HG02588 (cell line): ENCODE results near the gene NARF.
A peak's percentile ranks its signal among the peaks of the same experiment; 100 is the strongest.
"Not testable (repeated sequence)": the region's sequence is repeated elsewhere in the genome, so short reads cannot be mapped to it uniquely, and the experiment has no call there.

Experiments
- ATAC-seq: cut with Tn5 transposase; IDR thresholded peaks from one replicate; pipeline ENCODE4 v1.9.1; 2021; ENCODE audit warnings: mild to moderate bottlenecking, moderate library complexity; ENCODE audit not compliant: unreplicated experiment

Gene NARF

GRCh38 chr17:82496529-82497434, 38.2 kb downstream of the NARF start:
- peak; percentile 48 for ATAC-seq

GRCh38 chr17:82497483-82498405, 39.2 kb downstream of the NARF start:
- no peak for ATAC-seq

GRCh38 chr17:82502207-82502606, 43.7 kb downstream of the NARF start:
- no peak for ATAC-seq

DNA sequence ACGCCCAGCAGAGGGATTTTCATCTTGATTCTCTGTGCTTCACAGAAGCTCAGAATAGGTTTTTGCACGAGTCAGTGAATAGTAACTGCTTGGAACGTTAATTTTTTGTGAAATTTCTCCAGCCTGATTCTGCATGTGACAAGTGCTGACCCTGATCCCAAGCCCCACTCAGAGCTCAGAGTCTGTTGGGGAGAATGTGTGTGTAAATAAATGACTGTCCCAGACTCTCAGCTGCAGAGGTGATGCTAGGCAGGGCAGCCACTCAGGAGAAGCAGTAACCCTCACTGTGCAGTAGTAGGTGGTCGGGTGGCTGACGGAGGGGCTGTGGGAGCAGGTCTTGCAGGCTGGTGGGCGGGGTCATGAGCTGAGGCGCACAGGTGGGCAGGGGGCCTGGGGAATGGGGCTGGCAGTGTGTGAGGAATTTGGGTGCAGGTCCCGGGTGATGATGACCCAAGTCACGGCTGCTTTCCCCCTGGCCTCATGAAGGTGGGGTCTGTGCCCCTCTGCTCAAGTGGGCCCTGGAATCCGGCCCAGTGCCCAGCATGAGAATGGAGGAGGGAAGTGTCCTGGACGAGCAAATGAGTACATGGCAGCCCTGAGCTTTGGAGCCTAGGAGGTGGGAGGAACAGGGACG, 44.7 kb downstream of the NARF start:
- ATAC-seq: no peak

DNA sequence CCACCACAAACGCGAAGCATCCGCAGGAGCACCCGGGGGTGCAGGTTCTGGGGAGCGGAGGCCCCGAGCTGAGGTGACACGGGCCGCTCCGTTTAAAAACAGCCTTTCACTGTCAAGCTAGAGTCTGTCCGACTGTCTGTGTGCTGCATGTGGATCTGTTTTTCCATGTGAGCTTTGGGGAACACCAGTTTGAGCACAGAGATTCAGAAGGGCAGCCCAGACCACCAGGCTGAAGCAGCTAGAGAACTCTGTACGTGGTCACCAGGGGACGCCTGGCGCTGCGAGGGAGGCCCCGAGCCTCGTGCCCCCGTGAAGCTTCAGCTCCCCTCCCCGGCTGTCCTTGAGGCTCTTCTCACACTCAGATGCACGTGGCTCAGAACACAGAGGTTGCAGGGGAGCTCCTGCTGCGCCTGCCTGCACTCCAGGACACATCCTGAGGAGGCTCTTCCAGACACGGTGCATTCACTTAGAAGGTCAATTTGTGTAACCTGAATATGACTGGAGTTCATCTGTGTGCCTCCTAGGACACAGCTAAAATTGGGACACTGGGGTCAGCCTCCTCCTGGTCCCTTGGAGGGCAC, 45.3 kb downstream of the NARF start:
- ATAC-seq: no peak

GRCh38 chr17:82505296-82505695, 46.8 kb downstream of the NARF start:
- ATAC-seq: no peak

DNA sequence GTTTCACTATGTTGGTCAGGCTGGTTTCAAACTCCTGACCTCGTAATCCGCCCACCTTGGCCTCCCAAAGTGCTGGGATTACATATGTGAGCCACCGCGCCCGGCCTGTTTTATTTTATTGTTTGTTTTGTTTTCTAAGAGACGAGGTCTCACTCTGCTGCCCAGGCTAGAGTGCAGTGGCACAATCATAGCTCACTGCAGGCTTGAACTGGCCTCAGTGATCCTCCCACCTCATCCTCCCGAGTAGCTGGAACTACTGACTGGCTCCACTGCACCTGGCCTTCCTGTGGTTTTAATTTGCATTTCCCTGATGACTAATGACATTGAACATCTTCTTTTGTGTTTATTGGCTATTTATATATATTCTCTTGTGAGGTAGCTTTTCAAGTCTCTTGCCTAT, 47.9 kb downstream of the NARF start:
- ATAC-seq: peak; percentile 76

- no peak for ATAC-seq
Measured at GRCh38 chr17:82507631-82508175, 49.2 kb downstream of the NARF start.

GRCh38 chr17:82511642-82512041, 53.1 kb downstream of the NARF start:
- ATAC-seq: not testable (repeated sequence)

- ATAC-seq: not testable (repeated sequence)
Measured at GRCh38 chr17:82513864-82514263, 55.3 kb downstream of the NARF start.

DNA sequence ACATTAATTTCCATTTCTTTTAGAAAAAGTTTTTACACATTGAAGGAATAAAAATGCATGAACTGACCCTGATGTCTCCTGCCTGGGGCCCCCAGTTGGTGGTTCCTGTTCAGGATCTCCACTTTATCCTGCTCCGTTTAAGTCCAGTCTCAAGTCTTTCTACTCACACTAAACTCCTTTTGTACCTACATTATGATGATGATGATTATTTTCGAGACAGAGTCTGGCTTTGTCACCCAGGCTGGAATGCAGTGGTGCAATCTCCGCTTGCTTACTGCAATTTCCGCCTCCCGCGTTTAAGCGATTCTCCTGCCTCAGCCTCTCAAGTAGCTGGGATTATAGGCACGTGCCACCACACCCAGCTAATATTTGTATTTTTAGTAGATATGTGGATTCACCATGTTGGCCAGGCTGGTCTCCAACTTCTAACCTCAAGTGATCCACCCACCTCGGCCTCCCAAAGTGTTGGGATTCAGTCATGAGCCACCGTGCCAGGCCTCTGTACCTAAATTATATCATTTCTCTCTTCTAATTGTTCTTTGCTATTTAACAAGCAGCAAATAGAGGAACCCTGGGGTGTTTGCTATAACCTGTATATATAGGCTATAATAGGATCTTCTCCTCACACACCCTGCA, 58.8 kb downstream of the NARF start:
- no peak for ATAC-seq

DNA sequence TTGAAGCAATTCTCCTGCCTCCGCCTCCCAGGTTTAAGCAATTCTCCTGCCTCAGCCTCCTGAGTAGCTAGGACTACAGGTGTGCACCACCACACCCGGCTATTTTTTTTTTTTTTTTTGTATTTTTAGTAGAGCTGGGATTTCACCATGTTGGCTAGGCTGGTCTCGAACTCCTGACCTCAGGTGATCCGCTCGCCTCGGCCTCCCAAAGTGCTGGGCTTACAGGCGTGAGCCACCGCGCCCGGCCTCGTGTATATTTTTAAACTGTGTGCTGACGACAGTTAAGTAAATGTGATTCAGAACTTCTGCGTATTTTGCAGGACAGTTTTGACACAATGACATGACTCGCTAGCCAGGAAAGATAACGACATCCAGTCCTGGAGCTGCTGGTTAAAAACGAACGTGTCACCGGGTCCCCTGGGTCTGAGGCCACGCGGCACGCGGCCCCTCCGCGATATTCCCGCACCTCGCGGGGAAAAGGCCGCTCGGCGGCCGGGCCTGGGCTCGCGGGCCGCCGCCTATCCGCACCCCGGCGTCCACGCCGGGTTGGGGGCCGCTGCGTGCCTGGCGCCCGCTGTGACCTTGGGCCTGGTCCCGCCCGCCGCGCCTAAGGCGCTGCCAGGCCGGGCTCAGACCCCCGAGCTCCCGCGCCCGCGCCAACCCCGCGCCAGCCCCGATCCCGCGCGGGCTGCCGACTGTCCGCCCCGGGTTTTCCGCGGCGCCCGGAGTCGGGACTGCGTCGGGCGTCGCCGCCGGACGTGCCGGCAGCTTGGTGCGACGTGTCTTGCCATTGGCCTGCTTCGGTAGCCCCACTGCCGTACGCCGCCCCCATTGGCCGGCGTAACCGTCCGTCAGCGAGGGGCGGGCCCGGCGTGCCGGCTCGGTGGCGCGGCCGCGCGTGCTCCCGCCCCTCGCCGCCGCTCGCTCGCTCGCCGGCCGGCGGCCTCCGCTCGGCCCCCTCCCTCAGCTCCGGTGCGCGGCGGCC, 60.6 kb downstream of the NARF start, which contains the start of gene FOXK2:
Gene FOXK2 (plus strand): TSS at position 907 of the 985 bp plus-strand sequence. CDS start 157 bp downstream, outside the sequence.
- ATAC-seq: peak; percentile 87

DNA sequence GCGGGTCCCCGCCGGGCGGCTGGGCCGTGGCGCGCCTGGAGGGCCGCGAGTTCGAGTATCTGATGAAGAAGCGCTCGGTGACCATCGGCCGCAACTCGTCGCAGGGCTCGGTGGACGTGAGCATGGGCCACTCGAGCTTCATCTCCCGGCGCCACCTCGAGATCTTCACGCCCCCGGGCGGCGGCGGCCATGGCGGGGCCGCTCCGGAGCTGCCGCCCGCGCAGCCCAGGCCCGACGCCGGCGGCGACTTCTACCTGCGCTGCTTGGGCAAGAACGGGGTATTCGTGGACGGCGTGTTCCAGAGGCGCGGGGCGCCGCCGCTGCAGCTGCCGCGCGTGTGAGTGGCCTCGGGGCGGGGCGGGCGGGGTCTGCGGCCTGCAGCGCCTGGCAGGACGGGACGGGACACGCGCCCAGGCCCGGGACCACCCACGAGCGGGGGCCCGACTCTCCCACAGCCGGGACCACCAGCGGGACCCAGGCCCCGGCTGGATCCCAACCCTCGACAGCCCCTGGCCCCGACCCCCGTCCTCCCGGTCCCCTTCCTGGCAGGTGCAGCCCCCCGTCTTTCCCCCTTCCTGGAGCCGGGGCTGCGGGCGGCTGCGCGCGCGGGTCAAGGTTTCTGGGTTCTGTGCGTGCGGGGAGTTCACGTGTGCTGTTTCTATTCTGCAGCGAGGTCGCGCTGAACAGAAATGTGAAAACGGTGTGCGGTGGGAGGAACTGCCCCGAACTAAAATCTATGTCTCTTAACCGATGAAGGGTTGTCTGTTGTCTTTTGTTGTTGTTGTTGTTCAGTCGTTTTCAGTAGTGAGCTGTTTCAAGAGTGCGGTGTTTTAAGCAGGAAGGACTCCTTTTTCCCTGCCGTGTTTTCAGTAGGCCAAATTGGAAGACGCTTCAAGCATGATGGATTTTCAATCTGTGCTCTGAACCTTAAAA, 61.7 kb downstream of the NARF start:
- ATAC-seq: peak; percentile 18

DNA sequence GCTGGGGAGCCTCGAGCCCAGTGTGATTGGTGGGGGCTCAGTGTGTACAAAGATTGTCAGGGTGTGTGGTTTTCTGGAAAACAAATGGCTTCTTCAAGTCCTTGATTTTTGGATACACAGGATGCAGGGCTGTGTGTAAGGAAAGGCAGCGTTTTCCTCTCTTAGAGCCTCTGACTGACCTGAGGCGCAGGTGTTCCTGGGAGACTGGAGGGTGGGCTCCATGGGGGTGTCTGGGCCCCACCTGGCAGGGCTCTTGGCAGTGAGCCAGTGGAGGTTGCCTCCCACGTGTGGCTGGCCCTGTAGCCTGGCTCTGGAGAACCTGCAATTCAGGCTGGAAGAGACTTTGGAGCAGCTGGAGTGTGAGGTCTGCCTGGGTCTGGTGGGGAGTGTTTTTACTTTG, 66.0 kb downstream of the NARF start:
- ATAC-seq: no peak

DNA sequence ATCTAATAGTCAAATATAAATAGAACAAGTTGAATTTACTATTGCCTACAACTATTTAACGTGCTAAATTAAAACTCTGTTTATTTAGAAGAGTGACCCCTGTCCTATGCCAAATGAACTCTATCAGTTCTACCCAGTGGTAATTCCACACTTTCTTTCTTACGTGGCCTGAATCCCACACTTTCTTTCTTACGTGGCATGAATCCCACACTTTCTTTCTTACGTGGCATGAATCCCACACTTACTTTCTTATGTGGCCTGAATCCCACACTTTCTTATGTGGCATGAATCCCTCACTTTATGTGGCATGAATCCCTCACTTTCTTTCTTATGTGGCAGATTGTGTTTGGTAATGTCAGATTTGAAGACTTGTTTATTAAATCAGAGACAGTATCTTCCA, 67.2 kb downstream of the NARF start:
- no peak for ATAC-seq

DNA sequence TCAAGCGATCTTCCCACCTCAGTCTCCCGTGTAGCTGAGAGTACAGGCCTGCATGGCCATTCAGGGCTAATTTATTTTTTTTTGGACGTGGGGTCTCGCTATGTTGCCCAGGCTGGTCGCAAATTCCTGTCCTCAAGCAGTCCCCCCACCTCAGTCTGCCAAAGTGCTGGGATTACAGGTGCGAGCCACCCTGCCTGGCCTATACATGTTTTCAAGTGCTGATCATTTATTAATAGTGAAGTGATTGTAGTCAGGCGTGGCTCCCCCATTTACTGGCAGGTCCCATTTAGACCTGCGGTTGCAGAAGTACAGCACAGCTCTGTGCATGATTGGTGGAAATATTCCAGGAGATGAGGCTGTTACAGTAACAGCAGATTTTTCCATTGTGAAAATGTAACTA, 69.4 kb downstream of the NARF start:
- ATAC-seq: no peak

- no peak for ATAC-seq
Measured at GRCh38 chr17:82528484-82529265, 70.1 kb downstream of the NARF start.
